Eye (tissue), 1 donor: Measurements from ENCODE around the gene CTSZ.

Source experiments
- DNase-seq: peaks from one replicate; pipeline ENCODE4 v3.0.0-alpha.2; 2015

Gene CTSZ

DNA sequence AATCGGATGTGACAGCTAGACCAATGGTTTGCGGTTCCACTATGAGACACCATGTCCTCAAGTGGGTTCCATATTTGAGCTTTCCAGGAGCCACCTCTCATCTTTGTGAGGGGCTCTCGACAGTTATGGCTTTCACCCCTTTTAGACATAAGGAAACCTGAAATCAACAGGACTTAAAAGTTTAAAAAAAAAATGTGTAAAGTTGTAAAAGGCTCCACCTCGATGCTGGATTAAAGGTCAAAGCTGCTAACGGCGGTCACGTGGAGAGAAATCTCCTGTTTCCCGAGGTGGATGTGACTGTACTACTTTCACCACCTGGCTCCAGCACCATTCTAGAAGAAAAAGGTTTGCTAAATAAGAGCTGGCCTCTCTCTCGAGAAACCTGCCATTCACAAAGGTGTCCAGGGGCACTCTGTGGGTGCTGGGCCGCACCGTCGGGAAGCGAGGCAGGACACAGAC is 24.5 kb upstream of the CTSZ start:
- DNase-seq = peak; percentile 28

DNA sequence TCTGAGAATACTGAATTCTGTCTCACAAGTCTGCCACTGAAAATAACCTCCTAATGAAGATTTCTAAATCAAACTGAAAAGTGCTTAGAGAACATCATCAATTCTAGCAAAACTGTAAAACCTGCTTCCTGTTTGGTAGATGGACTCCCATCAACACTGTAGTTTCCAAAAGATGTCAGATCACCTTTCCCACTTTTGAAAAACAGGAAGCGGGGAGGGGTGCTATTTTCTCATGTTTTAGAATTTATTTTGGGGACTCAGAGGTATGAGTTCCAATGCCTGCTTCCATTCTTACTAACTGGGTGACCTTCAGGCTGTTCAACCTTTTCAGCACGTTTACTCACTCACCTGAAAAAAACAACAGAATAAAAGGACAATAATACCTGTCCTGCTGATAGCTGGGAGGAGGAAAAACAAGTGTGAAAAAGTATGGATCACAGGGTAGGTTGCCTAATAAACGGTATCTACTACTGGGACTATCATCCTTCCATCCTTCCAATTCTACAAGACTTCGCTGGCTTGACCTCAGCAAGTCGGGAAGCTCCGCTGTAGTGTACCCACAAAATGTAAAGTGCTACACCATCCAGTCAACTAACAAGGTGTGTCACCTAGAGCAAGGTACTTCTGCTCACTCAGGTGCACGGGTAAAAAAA is 24.0 kb upstream of the CTSZ start:
- no peak for DNase-seq

DNA sequence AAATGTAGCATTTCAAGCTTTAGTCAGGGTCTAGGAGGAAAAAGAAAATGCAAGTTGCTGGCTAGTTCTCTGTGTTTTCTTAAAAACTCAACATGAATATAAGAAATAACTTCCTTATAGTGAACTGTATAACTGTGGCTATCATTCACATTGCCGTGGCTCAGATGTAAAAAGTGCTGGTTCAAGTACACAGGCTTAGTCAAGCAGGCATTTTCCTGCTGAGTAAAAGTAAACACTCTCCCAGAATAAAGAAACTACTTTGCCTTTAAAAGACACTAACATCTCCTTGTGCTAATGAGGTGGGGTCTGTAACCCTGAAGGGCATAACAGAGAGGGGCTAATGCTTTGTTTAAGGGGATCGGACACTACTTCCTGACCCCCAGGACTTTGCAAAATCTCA is 21.8 kb upstream of the CTSZ start:
- no peak for DNase-seq

DNA sequence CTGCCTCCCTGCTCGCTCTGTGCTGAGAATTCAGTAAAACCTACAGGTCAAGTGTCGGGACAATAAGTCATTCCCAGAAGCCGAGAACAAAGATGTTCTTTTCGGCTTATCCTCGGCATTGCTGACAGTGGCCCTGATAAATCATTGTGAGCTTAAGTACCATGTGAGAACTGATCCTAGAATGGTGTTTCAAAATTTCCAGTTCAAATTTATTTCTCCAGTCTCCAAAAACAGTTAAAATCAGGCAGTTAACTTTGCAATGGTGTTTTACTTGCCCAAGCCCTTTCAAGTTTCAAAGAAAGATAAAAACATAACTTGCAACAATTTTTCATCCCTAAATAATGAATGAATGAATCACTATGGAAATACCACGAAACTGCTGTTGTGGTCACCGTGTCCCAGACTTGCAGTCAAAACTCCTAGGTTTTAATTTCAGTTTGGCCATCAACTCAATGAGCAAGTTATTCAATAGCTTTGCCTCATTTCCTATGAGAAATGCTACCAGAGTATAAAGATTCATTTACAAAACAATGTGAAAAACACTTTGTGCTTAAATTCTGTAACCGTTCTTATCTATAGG is 20.8 kb upstream of the CTSZ start:
- DNase-seq = no peak

DNA sequence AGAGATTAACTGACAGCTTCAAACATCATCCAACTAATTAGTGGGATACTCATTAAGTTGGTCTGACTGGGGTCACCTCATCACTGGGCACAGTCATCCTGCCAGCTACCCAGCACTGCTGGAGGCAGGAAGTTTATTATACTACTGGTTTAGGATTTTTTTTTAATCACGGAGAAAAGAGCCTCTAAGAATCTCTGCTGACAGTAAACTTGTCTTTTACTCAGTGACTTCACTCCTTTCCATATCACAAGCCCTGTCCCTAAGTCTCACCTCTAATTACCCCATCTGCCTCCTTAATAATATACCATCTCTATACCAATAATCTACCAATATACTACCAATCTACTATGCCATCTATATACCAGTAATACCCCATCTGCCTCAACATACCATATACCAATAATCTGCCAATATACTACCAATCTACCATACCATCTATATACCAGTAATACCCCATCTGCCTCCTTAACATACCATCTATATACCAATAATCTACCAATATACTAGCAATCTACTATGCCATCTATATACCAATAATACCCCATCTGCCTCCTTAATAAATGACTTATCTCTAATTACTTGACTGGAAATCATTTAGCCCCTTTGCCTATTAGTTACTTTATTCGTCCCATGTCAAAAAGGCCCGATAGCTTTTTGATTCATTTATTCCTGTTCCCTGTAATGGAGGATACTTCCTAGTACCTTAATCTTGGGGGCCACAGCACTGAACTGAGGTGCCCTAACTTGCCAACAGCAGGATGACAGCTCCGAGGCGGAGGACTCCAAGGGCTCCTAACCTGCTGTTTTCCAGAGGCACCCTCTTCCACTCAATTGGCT is 20.1 kb upstream of the CTSZ start:
- no peak for DNase-seq

DNA sequence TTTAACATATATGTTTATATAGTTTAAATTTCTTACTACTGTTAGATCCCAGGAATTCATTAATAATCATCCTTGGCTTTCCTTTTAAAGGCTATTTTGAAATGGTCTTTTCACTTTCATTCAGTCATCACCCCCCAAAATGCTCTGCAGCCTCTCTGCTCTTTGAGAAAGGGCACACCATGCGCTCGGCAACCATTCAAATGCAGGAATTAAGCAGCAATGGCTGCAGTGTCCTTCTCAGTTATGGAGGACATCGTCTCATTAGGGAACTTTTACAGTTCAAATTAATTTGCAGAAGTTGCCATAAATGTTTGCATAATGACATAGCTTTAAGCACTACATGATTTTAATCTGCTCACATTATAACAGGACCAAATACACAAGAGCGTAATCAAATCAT is 18.5 kb upstream of the CTSZ start:
- no peak for DNase-seq

DNA sequence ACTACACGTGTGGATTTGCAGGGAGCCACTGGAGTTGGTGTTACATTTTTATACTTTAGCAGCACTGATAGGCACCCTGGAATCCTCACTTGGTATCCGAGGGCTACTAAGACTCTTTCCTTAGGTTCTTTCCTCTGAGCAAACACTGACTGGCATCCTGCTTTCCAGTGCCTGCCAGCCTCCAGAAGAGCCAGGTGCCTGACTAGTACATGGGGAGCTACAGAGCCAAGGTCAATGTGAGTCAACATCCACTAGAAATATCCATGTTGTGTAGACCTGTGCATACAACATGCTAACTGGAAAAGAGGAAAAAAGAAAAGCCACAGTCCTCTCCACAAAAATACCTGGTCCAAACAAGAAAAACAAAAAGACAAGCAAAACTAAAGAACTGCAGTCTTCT is 18.0 kb upstream of the CTSZ start:
- DNase-seq = no peak

DNA sequence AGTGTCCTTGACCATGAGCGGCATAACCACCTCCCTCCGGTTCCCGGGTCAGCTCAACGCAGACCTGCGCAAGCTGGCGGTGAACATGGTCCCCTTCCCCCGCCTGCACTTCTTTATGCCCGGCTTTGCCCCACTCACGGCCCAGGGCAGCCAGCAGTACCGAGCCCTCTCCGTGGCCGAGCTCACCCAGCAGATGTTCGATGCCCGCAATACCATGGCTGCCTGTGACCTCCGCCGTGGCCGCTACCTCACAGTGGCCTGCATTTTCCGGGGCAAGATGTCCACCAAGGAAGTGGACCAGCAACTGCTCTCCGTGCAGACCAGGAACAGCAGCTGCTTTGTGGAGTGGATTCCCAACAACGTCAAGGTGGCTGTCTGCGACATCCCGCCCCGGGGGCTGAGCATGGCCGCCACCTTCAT is 17.1 kb upstream of the CTSZ start:
- no peak for DNase-seq

DNA sequence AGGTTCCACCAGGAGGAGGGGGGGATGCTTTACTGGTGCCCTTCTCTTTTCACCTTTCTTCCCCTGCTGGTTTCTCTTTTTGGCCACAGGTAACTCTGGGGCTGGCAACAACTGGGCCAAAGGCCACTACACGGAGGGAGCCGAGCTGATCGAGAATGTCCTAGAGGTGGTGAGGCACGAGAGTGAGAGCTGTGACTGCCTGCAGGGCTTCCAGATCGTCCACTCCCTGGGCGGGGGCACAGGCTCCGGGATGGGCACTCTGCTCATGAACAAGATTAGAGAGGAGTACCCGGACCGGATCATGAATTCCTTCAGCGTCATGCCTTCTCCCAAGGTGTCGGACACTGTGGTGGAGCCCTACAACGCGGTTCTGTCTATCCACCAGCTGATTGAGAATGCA is 16.6 kb upstream of the CTSZ start:
- DNase-seq = no peak

DNA sequence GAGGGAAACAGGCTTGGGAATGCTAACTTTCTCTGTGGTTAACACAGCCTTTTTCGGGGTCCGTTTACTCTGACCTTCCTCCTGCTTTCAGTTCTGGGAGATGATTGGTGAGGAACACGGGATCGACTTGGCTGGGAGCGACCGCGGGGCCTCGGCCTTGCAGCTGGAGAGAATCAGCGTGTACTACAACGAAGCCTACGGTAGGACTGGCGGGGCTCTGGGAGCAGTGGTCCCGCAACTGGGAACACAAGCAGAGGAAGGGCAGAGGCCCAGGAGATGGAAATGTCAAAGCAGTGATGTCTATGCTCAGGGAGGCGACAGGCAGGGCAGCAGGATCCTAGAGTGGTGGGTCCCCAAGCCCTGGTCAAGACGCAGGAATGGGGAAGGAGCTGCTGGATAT is 15.7 kb upstream of the CTSZ start:
- DNase-seq = no peak

DNA sequence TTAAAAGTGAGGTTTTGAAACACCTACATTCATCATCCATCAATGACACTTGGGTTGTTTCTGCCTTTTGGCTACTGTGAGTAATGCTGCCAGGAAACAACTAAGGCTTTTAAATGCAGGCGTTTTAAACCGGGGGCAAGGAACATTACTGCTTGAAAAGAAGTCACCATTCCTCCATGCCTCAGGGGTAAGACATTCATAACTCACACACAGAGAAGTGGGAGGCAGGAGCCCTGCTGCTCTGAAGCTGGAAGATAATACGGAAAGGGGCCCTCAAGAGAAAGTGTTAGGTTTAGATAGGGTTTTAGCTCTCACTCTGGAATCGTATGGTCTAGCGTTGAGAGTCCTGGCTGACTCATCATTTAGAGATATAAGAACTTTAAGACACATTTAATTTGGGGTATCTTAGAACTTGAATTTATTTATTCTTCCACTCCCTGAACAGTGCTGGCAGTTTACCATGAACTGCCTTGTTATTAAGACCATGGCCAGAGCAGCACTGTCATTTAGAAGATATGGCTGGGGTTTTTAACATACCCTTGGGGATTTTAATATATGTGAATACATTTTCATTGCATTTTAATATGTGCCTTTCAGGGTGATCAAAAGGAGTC is 14.0 kb upstream of the CTSZ start:
- DNase-seq = no peak

DNA sequence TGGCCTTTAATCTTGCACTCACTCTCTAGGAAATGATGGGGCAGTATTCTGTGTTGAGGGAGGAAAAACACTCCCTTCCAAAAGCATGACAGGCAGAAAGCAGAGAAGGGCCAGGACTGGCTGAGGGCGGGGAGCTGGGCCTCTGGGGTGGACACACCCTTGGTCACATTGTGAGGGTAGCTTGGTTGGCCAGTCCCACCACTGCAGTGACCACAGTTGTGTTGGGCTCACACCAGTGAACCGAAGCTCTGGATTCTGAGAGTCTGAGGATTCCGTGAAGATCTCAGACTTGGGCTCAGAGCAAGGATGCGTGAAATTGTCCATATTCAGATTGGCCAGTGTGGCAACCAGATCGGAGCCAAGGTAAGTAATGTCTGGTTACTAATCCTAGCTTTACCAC is 12.2 kb upstream of the CTSZ start, which contains the start of gene TUBB1:
Gene TUBB1 (plus strand): TSS at position 213 of the 400 bp plus-strand sequence. CDS start 94 bp downstream, at position 307.
- DNase-seq = no peak

DNA sequence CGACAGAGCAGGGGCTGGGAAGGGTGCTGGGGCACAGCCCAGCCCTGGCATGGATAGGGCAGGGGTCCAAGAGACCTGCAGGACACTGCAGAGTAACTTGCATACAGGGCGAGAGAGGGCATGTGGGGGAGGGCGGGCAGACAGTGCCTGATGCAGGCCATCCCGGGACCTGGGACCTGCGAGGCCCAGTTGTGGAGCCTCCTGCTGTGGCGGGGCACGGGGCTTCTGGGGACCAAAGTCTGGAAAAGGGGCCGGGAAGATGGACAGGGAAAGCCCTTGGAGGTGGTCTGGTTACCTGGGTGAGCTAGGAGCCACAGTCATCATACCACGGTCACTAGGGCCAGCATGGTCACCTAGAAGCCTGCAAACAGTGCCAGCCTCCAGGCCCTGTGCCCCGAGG is 11.8 kb upstream of the CTSZ start:
- no peak for DNase-seq

DNA sequence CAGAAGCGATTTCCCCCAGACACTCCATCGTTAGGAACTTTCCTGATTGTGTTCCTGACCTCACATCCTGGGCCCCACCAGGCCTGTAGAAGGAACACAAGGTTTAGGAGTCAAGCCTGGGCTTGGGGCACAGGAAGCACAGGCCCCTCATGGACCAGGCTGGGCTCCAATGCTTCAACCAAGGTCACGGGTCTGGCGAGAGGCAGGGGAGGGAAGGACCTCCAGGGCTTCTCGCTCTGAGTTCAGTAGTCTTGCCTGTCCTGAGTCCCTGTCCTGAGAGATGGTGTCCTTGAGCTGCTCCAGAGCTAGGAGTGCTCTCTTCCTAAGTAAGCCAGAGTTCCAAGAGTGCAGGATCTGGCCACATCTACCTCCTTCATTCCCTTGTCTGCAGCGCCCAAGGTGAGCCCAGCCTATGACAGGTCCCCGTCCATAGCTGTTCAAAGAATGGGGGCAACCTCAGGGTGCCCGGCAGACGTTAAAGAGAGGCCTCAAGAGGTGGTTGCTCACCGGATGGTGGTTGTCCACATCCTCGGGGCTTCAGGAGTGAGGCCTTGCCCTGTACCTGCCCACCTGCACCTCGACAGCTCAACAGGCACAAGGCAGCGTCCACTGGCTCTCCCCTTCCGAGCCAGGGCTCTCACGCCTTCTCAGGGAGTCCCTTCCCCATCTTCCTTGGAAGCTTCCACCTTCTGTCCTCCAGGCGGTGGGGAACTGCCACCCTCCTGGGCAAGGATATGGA is 10.6 kb upstream of the CTSZ start:
- DNase-seq = no peak

DNA sequence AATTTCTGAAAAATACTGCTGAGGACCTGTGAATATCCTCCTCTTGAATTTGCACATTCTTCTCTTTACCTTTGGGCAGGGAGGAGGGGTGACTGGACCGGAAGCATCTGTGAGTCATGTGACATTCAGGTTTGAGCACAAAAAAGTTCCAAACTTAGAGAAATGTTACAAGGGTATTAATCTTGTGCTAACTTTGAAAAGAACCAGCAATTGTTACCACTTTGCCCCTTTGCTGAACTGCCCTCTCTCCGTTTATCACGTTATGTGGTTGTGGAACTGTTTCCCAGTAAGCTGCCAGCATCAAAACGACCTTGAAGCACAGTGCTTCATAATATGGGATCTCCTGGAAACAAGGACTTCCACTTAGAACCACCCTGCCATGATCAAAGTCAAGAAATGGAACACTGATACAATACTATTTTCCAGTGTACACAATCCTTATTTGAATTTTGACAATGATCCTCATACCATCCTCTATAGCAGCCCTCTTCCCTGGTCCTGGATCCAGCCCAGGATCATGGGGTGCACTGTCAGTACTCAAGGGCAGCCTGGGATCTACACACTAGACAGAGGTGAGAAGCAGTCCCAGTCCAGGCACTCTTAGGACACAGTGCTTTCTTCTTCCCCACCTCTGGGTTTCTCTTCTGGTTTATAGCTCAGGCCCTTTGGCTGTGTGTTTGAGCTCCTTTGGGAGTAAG is 9.9 kb upstream of the CTSZ start:
- no peak for DNase-seq

DNA sequence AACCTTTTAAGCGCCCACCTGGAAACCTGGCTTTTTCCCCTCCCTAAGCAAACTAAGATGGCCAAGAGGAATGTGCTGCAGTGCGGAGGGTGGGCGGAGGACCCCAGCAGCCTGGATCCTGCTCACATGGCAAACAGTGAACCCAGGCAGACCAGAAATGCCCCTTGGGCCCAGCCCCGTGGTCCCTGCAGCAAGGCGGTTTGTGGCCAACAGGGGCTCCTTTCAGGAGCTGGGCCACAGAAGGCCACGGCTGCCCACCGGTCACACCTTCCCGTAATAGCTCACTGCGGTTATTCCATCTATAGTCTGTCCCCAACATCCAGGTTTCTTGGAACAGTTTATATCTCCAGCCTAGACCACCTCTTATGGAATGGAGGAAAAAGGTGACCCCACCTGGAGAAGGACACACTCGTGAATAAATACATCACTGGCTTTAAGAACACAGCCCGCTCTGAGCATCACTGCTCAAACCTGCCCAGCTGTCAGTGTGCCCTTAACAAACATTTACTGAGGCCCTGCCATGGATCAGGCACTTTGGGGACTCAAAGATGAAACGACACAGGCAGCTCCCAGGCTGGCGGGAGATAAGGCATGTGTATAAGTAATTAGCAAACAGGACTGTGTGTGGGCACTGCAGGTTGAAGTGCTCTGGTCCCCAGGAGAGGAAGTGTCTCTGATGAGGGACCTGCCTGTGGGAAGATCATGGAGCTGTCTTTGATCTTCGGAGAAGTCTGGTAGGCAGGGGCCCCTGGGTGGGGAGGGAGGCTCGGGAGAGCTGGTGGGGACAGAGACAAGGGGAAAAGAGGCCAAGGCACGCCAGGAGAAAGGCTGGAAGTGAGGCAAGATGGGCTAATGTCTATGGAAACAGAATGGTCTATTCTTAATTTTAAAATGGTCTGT is 9.0 kb upstream of the CTSZ start:
- DNase-seq = no peak

DNA sequence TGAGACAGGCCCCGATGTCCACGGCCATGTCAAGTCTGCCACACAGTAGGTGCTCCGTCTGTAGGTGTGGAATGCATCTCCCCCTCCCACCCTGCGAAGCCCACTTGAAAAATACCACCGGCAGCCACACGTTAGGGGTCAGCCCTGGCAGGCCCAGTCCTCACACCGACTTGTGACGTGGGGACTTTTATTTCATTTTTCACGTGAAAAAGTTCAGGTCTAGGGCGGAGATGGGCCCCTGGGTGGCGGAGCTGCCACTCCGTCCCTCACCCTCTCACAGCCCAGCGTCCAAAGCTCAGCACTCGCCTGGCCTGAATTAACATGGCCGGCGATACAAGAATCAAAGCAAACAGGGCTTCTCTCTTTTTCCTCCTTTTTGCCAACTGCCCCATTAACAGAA is 8.4 kb upstream of the CTSZ start:
- no peak for DNase-seq

DNA sequence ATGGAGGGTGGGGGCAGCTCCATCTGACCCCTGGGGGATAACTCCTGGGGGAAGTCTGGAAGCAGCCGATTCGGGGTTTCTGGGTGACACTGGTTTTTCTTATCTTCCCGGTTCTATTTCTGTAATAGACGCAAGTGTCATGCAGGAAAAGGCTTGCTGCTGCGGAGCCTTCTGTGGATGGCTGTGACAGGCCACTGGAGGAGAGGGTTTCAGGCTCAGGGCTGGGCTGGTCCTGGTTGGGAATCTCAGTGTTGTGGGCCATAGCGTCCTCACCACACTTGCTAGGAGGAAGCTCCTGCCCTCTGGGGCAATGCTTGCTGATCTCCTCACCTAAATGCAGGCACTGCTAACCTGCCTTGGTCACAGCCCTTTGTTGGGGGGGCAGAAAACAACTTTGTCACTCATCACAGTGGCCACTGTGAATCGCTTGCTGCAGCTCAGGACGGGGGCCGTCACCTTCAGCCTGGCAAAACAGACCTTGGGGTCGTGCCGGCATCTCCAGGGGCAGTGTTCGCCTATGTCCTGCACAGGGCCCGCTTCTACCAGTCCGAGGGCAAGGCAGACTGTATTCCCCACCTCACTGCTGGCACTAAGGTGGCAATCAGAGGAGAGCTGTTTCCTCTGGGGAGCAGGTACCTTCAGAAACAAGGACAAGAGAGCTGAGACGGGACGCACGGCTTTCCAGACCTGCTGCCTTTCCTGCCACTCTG is 7.8 kb upstream of the CTSZ start:
- DNase-seq = no peak

DNA sequence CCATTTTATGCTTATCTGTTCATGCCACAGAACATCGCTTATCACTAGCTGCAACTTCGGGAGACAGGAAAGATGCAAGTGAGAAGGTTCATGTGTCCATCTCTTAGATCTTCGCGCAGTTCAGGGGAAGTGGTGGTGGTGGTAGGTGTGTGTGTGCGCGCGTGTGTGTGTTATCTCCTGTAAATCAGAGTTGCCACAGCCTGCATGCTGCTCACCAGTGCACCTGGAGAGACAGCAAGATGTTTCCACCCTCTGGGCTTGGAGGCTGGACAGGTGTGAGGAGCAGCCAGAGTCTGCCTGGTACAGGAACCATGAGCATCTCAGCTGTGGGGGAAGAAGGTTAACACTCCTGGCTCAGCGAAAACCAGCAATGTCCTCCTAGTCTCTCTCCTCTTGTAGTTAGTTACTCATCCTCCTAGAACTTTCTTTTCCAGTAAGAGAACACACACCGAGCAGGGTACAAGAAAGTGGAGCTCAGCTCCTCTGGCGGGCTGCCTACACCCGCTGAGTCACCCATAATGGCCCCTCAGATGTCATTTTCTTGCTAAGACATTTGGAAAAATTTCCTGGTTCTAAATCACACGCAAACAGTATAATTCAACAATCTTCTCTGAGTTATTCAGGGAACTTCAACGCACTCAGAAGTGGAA is 7.0 kb upstream of the CTSZ start:
- DNase-seq = no peak
